GM10248 (cell line): Measurements from ENCODE around the gene ANXA3.

Source experiments
- CTCF ChIA-PET: fragments of 300-600 bp; sonication (Branson Sonifier 250); formaldehyde crosslinking; extraction: SDS; loops from one replicate; lab custom pipeline; 2021; ENCODE audit warnings: antibody characterized with exemption; lab: Yijun Ruan, JAX
- POLR2A ChIA-PET: fragments of 350-650 bp; sonication (Branson Sonifier 250); formaldehyde crosslinking; extraction: SDS; loops from one replicate; lab custom pipeline; 2020; ENCODE audit warnings: antibody characterized with exemption; lab: Yijun Ruan, JAX
- DNase-seq: peaks from one replicate; pipeline ENCODE4 v3.0.0; 2012; ENCODE audit errors: extremely low spot score
- TF ChIP-seq, protein P1 (sequence below): IDR thresholded peaks from 2 replicates; pipeline ENCODE4 v1.5.1; 2012; ENCODE audit warnings: mild to moderate bottlenecking, low read depth; ENCODE audit errors: extremely low read depth, missing control alignments, control extremely low read depth

ANXA3 gene

DNA sequence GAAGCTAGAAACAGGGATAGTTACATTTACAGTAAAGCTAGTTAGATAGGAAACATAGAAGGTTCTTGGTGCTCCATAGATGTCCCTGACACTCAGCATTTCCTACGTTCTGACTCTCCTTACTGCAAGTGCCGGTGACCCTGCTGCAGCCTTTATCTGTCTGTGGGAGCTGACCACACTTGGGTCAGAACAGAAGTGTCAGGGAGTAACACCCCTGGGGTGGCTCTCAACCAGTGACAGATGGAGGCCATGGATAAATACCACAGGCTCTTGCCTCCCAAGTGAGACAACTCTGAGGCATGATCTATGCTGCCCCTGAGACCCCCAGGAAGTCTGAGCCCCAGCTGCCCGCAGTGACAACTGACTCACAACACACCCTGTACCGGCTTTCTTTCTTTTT is 69.8 kb downstream of the ANXA3 start:
- ChIA-PET CTCF (interaction anchor here (0.8 to 1.1 kb wide), 2 partner anchors 11 to 18 kb away, joined by 3 read pairs; no protein-coding TSS in a partner anchor), POLR2A (no interaction called here)
- TF ChIP-seq, protein P1, sequence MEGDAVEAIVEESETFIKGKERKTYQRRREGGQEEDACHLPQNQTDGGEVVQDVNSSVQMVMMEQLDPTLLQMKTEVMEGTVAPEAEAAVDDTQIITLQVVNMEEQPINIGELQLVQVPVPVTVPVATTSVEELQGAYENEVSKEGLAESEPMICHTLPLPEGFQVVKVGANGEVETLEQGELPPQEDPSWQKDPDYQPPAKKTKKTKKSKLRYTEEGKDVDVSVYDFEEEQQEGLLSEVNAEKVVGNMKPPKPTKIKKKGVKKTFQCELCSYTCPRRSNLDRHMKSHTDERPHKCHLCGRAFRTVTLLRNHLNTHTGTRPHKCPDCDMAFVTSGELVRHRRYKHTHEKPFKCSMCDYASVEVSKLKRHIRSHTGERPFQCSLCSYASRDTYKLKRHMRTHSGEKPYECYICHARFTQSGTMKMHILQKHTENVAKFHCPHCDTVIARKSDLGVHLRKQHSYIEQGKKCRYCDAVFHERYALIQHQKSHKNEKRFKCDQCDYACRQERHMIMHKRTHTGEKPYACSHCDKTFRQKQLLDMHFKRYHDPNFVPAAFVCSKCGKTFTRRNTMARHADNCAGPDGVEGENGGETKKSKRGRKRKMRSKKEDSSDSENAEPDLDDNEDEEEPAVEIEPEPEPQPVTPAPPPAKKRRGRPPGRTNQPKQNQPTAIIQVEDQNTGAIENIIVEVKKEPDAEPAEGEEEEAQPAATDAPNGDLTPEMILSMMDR = no peak
- no peak for DNase-seq

DNA sequence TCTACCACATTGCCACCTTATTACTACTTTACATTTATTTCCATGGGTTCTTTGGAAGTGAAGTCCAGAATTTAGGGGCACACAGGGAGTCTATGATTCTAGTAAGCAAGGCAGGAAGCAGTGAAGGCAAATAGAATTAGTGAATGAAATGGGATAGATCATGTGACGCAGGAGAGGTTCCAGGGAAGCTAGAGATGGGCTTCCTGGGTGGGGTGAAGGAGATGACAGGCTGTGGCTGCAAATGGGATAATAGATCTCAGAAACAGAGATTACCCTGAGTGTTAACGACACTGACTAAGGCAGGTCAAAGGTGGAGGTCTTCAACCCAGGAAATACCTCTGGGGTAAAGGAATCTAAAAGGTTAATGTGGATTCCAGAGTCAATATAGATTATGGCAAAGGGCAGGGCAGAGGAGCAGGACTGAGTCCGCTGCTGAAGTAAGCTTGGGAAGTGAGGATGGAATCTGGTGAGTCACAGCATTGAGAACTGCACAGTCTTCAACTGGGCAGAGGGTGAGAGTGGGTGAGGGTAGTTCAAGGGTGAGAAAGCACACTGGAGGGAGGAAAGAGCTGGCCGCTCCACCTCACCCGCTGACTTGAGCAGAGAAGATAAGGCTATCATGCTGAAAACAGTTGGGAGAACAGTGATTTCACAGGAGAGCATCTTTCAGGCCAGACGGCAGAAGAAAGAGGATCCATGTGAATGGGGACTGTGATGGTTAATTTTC is 70.8 kb downstream of the ANXA3 start:
- ChIA-PET CTCF (interaction anchor here (1.2 to 2.2 kb wide), 2 partner anchors 8 to 10 kb away, joined by 3 to 9 read pairs; no protein-coding TSS in a partner anchor), POLR2A (no interaction called here)
- TF ChIP-seq, protein P1 = no peak
- DNase-seq = no peak

DNA sequence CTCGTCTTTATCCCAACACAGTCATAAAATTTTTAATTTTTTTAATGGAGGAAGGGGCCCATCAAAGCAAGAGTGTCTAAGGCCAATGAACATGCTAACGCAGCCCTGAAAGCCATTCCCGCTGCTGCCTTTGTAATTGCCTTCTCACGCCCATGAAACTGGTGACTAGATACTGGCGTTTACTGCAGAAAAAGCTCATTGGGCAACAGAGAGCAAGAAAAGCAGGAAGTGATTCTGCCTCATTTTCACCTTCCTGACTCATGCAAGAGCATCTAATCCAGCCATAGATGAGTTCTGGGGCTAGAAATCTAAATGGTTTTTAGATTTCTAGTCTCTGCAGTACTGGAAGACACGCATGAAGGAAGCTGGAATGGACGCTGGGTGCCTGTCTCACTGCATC is 72.5 kb downstream of the ANXA3 start:
- CTCF ChIA-PET = interaction anchor here (0.9 to 2.2 kb wide), 3 partner anchors 10 to 18 kb away, joined by 3 to 9 read pairs (median 3); no protein-coding TSS in a partner anchor
- POLR2A ChIA-PET = no interaction called here
- DNase-seq = no peak
- TF ChIP-seq, protein P1 = no peak

DNA sequence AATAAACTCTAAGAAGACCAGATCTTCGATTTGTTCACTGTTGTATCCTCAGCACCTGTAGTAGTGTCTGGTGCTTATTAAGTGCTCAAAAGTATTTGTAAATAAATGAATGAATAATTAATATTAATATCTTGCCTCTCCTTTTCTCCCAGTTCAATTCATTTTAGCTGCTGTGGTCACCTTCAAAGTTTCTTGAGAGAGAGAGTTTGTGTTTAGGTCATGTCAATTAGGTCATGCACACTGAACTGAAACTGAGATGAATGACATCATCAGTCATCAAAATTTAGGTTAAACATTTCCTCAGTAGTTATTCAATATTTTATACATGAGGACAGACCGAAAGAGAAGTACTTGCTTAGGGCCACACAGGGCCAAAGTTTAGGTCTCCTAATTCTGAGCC is 73.5 kb downstream of the ANXA3 start:
- ChIA-PET CTCF (interaction anchor here (1.4 to 2.5 kb wide), 2 partner anchors 9 to 11 kb away, joined by 3 to 7 read pairs; no protein-coding TSS in a partner anchor), POLR2A (no interaction called here)
- no peak for DNase-seq
- TF ChIP-seq, protein P1 = no peak

DNA sequence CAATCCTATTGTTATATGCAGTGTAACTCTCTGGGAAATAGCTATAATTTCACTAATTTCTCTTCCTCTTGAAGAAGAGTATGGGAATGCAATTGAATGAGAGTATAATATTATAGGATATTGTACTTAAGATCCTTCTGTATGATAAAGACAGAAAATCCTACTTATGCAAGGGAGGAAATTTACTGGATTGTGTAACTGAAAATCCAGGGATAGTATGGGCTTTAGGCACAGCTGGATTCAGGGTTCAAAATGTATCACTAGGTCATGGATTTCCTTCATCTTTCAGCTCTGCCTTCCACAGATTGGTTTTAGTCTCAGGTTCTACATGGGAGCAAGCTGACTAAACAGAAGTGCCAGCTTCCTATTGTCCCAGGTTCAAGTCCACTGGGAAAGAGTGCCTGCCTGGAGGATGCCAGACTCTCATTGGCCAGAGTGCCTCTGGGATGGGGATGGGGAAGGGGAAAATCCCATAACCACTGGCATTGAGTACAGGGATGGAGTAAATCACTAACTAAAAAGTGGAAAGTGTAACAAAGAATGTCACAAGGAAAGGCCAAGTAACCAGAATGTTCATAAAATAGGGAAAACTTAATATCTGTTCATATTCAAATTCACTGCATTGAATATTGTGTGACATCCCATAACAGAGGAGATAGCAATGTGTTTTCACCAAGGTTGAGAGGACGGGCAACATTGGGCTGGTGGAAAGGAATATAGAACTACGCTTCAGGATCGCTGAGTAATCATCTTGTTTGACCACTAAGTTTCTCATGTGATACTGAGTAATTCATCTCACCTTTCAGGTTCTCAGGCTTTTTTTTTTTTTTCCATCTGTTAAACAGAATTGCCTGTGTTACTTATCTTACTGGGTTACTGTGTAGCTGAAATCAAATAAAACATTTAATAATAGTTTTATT is 75.7 kb downstream of the ANXA3 start:
- POLR2A ChIA-PET = no interaction called here

More for the DNA sequence above, 75.7 kb downstream of the ANXA3 start:
- CTCF ChIA-PET = interaction anchor here (0.7 to 2.5 kb wide), 8 partner anchors 9 to 237 kb away, joined by 3 to 8 read pairs (median 4); no protein-coding TSS in a partner anchor
- TF ChIP-seq, protein P1 = no peak
- DNase-seq = no peak
